ENCODE results near the gene NCDN. TPM values are rescaled to one million over a fixed set of nuclear protein-coding genes. Genes with fewer than 3 reads are reported as not detected.
"Not testable (repeated sequence)": the region's sequence is repeated elsewhere in the genome, so short reads cannot be mapped to it uniquely, and the experiment has no call there.

Gene NCDN
- polyA plus RNA-seq, 3 donors: 20.4 to 23.2 (median 20.8) TPM

DNA sequence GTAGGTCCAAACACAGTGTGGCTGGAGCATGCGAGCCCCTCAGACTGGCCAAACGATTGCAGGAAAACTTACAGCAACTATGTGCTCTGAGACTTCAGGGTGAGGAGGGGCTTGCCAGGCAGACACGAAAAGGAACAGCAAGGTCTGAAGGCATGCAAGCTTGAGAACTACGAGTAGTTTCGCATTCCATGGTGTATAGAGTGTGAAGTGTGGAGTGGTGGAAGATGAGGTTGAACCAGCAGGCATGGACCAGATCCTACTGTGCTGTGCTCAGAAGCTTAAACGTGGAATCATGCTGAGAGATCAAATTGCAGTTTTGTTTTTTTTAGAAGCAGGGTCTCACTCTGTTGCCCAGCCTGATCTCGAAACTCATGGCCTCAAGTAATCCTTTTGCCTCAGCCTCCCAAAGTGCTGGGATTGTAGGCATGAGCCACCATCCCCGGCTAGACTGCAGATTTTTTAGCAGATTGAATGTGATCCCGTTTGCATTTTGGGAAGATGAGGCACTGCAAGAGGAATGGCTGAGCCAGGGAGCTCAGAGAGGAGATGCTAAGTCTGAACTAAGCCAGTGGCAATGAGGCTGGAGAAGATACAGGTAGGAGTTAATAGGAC is 10.5 kb downstream of the NCDN start:
- no peak for DNase-seq

- peak; percentile 58 for DNase-seq
Measured at GRCh38 chr1:35568975-35569395, 11.4 kb downstream of the NCDN start.

DNA sequence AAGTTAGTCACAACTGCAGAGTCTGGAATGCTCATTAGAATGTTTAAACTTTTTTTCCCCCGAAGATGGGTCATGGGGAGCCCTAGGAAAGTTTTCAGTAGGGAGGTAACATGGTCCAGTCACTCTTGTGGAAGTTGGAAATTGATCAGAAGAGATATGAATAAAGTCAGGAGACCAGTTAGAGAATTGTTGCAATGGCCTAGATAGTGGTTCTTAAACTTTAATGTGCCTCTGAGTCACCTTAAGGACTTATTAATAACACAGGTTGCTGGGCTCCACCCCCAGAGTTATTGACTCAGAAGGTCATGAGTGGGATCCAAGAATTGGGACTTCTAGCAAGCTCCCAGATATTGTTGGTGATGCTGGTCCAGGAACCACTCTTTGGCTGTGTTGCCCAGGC is 12.3 kb downstream of the NCDN start:
- no peak for DNase-seq

GRCh38 chr1:35570589-35571137 is 13.1 kb downstream of the NCDN start:
- DNase-seq: no peak

- DNase-seq: no peak
Measured at GRCh38 chr1:35571263-35571662, 13.7 kb downstream of the NCDN start.

DNA sequence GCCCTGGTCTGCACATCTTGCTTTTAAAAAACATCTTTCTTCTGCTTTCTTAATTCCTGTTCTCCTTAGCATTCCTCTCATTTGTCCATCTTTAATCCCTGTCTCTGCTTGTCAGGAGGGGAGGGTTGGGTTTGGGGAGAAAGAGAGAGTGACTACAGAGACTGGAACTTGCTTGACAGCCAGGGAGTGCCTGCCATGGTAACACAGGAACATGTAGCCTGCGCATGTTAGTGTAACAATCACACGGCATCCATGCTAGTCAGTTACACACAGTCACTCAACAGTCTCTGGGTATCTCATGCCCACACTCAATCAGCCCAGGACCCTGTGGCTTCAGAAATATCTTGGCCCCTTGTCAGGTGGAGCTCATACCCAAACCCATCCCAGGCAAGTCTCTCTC is 14.7 kb downstream of the NCDN start:
- DNase-seq: no peak

DNA sequence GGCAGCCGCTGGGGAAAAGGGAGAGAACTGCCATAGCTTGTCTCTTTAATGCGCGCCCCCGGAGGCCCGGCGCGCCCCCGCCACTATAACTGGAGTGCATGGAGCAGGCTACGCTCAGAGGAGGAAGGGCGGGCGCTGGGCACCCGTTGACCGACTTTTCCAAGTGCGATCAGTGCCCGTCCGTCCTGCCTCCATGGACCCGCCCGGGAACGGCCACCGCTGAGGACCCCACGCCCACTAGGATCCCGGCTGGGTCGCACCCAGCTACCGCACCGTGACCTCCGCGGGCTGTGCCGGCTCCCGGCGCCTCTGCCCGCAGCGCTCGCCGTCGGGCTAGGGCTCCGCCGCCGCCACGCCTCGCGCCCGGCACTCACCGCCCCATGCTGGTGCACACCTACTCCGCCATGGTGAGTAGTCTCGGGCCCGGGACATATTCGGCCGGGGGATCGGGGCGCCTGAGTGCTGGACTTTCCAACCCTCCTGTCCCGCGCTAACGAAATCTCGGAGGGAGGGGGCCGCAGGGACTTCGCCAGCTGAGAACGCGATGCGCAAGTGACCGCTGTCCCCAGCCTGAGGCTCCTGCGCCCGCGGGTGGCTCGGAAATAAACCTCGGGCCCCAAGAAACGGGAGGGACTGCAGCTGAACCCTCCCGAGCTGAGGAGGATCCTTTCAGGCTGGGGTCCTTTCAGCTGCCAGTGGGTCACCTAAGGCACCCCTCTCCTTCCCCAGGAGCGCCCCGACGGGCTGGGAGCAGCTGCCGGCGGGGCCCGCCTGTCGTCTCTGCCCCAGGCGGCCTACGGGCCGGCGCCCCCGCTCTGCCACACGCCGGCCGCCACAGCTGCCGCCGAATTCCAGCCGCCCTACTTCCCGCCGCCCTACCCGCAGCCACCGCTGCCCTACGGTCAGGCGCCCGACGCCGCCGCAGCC is 15.9 kb downstream of the NCDN start, which contains the start of gene TFAP2E:
Gene TFAP2E (plus strand): TSS at position 117 of the 927 bp plus-strand sequence. CDS start 264 bp downstream, at position 381.
- DNase-seq: peak; percentile 42

- DNase-seq: no peak
Measured at GRCh38 chr1:35574125-35574654, 16.6 kb downstream of the NCDN start.

GRCh38 chr1:35574655-35575415 is 17.2 kb downstream of the NCDN start:
- DNase-seq: no peak

DNA sequence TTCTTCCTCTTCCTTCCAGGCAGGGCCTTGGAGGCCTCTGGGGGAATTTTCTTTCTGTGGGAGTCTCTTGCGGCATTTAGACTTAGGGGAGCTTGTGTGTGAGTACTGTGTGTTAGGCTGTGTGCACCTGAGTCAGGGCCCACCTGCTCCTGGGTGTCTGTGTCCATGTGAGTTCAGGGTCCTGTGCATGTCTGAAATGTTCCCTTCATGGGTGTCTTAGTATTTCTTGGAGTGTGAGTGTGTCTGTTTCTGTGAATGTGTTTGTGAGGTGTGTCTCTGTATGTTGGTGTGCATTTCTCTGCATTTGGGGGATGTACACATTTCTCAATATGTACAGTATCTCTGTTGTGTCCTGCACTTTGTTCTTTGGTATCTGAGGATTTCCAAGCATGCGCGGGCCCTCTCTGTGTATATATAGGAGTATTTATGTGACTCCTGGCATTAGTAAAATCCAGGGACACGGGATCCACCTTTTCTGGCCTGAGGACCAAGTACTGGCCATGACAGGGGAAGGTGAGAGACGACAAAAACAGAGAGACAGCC is 17.9 kb downstream of the NCDN start:
- DNase-seq: no peak

- no peak for DNase-seq
Measured at GRCh38 chr1:35576061-35576765, 18.6 kb downstream of the NCDN start.

- DNase-seq: not testable (repeated sequence)
Measured at GRCh38 chr1:35576766-35577070, 19.1 kb downstream of the NCDN start.

DNA sequence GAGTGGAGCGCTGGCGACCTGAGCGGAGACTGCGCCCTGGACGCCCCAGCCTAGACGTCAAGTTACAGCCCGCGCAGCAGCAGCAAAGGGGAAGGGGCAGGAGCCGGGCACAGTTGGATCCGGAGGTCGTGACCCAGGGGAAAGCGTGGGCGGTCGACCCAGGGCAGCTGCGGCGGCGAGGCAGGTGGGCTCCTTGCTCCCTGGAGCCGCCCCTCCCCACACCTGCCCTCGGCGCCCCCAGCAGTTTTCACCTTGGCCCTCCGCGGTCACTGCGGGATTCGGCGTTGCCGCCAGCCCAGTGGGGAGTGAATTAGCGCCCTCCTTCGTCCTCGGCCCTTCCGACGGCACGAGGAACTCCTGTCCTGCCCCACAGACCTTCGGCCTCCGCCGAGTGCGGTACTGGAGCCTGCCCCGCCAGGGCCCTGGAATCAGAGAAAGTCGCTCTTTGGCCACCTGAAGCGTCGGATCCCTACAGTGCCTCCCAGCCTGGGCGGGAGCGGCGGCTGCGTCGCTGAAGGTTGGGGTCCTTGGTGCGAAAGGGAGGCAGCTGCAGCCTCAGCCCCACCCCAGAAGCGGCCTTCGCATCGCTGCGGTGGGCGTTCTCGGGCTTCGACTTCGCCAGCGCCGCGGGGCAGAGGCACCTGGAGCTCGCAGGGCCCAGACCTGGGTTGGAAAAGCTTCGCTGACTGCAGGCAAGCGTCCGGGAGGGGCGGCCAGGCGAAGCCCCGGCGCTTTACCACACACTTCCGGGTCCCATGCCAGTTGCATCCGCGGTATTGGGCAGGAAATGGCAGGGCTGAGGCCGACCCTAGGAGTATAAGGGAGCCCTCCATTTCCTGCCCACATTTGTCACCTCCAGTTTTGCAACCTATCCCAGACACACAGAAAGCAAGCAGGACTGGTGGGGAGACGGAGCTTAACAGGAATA is 19.7 kb downstream of the NCDN start:
- no peak for DNase-seq

DNA sequence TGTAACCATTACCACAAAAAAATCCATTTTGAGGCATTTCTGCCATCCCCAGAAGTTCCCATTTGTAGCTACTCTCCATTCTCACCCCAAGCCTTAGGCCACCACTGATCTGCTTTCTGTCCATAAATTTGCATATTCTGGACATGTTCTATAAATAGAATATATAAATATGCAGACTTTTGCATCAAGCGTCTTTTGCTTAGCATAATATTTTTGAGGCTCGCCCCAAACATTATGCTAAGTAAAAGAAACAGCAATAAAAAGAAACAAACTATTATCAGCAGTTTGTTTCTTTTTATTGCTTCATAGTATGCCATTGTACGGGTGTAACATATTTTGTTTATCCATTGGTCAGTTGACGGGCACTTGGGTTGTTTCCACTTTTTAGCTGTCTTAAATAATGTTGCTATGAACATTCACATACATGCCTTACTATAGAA is 23.4 kb downstream of the NCDN start:
- no peak for DNase-seq

- DNase-seq: not testable (repeated sequence)
Measured at GRCh38 chr1:35581621-35582020, 24.0 kb downstream of the NCDN start.

DNA sequence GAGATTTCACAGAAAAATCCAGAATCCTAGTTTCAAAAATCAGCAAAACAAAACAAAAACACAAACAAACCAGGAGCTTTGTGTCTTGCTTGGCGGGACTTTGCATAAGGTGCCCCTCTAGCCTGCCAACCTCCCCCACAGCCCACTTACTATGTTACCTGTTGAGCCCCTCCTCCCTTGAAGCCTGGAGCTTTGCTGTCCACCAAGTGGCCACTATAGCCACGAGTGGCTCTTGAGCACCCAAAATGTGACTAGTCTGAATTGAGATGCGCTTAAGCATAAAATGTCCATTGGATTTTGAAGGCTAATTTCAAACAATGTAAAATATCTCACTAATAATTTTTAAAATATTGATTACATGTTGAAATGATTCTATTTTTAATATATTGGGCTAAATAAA is 27.7 kb downstream of the NCDN start:
- no peak for DNase-seq

- not testable (repeated sequence) for DNase-seq
Measured at GRCh38 chr1:35585805-35586204, 28.2 kb downstream of the NCDN start.

- no peak for DNase-seq
Measured at GRCh38 chr1:35586808-35587207, 29.2 kb downstream of the NCDN start.

DNA sequence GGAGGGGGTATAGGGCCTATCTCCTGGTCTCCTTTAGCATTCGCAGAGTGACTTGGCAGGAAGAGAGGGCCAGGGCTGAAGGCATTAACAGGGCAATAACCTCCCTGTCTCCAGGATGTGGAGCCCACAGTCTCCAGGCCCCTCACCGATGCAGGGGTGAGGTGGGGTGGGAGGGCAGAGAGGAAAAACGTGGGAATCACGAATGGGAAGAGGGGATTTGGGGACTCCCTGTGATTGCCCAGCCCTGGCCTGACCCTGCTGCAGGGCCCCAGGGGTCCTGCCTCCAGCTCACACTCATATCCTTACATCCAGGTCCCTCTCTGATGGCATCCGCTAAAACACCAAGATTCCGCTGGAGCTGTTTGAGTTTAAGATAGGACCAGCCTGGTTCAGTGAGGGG is 30.1 kb downstream of the NCDN start:
- no peak for DNase-seq
